HG03135 (cell line): Measurements from ENCODE around the gene COL27A1.

Source experiments
- ATAC-seq: cut with Tn5 transposase; IDR thresholded peaks from one replicate; pipeline ENCODE4 v1.9.1; 2021; ENCODE audit warnings: mild to moderate bottlenecking, moderate library complexity; ENCODE audit not compliant: unreplicated experiment

COL27A1 gene

DNA sequence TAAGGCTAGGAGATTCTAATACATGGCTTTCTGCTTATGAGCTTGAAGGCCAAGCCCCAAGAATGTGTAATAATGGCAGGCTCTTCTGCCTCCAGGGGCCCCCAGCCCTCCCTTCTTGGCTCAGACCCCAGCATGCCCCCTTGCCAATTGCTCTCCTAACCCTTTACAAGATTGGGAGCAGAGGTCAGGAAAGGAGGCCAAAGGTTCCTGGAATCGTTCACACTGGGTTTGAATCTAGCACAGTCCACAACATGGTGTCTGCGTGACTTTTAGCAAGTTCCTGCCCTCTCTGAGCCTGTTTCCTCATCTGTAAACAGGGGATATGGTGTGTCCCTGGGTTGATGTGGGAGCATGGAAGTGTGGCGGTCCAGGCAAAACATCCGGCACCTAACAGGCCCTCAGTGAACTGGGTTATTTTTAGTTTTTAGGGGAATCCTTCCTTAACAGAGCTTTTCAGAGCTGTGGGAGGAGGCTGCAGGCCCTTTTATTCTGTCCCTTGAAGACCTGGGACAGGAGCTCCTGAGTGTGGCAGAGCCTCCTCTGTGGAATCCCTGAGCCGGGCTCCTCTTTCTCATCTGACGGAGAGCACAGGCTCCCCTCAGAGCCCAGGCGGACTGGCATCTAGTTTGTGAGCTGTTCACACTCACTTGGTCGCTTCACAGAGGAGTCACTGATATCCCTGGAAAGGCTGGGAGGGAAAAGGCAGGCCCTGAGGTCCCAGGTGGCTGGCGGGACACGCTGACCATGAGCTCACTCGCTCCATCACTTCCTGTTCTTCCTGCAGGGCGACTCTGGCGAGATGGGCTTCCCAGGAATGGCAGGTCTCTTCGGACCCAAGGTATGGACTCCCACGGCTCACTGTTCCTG is 144.2 kb downstream of the COL27A1 start:
- ATAC-seq = no peak

DNA sequence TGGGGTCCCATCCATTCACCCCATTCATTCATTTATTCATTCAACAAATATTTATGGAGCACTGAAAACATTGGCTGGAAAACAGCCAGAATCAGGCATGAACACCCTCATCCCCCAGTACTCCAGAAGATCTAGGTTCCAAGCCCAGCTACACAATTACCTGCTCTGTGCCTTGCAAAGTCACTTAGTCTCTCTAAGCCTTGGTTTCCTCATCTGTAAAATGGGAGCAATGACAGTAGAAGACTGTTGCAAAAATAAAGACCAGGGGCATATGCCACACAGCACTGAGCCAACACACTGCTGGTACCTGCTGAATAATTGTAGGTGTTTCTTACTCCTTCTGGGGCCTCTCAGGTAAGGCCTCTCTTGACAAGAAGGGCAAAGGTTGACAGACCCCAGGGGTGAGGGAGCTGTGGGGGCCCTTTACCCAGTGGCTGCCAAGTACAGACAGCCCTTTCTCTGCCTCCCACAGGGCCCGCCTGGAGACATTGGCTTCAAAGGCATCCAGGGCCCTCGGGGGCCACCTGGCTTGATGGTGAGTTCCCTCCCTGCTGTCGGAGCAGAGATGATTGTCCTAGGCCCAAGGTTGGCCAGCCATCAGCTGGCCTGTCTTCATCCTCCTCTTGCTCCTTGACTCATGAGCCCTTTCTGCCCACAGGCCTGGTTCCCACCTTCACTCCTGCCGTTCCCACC is 145.0 kb downstream of the COL27A1 start:
- ATAC-seq = no peak

DNA sequence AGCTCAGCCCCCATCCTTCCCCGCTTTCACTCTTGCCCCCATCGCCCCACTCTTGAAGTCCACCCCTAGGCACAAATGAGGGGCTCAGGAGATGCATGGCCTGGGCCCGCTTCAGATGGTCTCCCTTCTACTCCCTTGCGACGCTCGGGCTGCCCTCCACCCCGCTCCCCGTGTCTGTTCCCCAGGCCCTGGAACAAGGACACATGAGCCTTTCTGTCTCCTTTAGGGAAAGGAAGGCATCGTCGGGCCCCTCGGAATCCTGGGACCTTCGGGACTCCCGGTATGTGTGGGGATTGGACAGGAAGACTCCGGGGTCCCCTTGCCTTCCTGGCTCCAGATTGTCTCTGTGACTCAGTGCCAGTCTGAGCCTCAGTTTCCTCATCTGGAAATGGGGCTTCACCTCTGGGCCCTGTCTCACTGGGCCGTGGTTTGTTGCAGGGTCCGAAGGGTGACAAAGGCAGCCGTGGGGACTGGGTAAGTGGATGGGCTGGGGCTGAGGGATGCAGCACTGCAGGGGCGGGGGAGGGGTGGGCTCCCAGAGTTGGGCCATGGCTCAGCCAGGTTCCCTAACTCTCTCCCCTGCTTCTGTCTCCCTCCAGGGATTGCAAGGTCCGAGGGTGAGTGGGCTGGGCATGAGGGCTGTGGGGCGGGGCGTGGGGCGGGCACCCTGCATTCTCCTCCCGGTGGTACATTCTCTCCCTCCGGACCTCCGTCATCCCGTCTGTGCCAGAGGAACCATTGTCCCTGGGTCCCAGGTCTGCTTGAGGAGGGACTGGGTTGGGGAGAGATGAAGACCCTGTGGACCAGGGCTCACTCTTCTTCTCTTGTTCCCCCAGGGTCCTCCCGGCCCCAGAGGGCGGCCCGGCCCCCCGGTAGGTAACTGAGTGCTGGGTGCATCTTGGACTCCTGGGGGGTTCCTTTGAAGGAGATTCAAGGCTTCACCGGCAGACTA is 145.8 kb downstream of the COL27A1 start:
- ATAC-seq = no peak

DNA sequence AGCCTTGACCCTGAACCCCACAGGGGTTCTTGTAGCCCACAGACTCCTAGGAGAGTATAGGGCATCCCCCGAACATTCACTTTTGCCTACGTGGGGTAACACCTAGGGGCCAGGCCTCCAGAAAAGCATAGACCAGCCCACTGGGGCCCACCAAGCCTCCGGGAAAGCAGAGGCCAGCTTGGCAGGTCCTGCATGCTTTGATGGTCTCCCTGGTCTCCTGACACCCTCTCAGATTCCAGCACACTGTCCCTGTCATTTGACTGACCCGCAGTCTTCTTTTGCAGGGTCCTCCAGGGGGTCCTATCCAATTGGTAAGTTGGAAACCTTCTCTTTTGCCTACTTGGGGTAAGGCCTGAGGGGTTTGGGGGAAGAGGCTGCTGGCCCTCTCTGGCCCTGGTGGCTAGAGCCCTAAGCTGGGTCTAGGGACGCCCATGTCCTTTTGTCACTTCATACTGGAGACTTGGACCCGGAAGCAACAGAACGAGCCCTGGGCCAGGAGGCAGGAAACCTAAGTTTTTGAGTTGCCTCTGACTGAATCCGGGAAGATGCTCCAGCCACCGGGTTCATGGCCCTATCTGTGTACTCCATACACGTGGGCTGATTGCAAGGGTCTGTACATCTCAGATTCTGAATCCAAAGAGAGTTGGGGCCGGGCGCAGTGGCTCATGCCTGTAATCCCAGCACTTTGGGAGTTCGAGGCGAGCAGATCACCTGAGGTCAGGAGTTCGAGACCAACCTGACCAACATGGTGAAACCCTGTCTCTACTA is 146.6 kb downstream of the COL27A1 start:
- ATAC-seq = no peak

DNA sequence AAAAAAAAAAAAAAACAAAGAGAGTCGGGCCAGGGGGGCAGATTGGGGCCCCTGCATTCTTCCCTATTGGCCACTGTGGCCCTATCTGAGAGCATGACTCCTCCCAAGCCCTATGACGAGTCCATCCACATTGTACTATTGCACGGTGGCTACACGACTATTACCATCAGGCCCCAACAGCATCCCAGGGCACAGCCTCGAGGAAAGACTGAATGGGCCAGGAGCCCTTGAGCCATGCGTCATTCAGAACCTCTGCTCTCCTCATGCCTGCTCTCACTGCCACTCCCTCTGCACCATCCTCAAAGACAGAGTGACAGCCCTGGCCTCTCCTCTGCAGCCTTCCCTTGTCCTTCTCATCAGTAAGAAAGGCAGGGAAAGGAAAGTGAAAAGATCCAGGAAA is 147.4 kb downstream of the COL27A1 start:
- no peak for ATAC-seq

DNA sequence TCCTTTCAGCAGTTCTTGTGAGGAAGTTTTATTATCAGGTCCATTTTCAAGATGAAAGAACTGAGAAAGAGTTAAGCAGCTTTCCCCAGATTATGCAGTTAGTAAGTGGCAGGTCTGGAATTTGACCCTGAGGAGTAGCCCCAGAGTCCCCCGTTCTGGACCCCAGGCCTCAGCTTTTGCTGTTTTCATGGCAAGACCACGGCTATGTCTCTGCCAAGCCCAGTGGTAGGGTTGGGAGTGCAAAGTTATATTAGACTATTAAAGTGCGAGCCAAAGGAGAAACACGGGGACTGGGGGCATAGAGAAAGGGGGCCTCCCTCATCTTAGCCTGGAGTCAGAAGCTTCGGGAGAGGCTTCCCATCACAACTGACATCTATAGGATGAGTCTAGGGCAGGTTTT is 148.2 kb downstream of the COL27A1 start:
- no peak for ATAC-seq

DNA sequence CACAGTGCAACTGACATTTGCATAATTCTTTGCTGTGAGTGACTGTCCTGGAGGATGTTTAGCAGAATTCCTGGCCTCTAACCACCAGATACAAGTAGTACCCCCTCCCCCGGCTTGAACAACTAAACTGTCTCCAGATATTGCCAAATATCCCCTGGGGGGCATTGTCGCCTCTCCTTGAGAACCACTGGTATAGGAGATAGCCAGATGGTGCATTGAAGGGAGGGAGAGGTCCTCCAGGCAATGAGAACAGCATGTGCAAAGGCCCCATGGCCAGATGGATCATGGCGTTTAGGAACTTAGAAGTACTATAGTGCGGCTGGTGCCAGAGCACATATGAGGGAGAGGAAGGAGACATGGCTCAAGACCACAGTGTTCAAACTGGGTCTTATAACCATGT is 148.6 kb downstream of the COL27A1 start:
- no peak for ATAC-seq

DNA sequence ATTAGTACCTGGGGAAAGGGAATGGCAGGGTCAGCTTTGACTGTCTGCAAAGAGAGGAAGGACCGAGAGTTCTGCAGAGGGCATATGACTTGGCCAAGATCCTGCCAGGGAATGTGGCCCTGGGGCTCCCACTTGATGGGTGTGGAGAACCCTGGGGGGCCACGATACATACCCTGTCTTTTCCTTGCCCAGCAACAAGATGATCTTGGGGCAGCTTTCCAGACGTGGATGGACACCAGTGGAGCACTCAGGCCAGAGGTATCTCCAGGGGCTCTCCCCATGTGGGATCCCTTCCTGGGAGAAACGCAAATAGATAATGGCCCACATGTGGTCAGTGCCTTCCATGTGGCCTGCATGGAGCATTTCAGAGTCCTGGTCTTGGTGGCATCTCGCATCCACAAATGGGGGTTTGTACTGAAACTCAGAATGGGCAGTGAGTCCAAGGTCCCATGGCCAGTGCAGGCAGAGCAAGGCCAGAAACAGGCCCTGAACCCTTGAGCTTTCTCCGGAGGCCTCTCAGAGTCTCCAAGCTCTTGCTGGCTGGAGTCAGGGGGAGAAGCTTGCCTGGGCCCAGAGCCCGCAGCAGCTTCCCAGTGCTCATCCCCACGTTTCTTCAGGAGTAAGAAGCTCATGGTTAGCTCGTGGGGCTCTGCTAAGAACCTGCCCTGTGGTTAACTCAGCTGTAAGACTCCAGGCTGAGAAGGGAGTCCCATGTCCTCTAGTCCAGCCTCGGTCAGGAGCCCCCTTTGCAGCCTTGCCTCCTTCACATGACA is 149.3 kb downstream of the COL27A1 start:
- ATAC-seq = no peak

DNA sequence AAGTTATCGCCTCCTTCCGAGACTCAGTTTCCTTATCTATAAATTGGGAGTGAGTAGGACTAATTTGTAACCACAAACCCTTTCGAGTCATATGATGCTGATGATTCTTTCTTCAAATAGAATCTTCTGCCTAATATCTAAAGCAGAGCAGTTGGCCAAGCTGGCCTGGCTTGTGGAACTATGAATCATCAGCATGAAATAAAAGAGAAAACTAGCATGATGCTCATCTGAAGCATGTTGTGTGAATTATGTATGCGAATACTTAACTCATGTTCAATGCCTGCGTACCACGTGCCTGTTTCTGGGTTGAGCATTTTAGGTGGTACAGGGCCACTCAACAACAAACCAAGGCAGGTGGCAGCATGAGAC is 152.5 kb downstream of the COL27A1 start:
- no peak for ATAC-seq

DNA sequence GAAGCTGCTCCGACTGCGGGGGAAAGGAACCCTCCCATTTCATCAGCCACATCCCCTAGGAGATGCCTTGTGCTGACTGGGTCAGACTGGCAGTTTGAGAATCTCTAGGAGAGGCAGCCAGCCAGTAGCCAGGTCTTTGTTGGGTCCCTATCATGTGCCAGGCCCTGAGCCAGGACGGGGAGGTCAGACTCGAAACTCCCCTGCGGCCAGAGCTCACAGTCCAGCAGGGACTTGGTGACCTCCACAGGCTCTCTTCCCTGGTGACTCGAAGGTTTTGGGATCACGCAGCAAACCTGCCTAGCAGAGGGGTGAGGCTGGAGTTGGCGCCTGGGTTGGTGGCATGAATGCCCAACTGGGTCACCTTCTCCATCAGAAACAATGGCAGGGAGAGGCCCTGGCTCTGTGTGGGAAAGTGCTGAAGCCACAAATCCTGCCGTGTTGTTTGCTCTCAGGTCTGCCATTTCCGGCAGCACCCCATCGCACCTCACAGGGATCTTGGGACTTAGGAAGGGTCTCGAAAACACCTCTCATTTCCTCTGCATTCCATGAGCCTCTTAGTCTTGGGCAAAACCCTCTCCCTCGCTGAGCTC is 153.1 kb downstream of the COL27A1 start:
- no peak for ATAC-seq

DNA sequence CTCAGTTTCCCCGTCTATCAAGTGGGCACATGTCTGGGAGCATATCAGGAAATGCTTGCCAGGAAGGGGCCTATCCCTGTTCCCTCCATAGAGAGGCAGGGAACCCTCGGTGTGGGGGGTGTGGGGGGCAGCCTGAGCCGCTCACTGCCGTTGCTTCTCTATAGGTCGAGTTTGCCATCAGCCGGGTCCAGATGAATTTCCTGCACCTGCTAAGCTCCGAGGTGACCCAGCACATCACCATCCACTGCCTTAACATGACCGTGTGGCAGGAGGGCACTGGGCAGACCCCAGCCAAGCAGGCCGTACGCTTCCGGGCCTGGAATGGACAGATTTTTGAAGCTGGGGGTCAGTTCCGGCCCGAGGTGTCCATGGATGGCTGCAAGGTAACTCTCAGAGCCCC is 153.8 kb downstream of the COL27A1 start:
- ATAC-seq = no peak

DNA sequence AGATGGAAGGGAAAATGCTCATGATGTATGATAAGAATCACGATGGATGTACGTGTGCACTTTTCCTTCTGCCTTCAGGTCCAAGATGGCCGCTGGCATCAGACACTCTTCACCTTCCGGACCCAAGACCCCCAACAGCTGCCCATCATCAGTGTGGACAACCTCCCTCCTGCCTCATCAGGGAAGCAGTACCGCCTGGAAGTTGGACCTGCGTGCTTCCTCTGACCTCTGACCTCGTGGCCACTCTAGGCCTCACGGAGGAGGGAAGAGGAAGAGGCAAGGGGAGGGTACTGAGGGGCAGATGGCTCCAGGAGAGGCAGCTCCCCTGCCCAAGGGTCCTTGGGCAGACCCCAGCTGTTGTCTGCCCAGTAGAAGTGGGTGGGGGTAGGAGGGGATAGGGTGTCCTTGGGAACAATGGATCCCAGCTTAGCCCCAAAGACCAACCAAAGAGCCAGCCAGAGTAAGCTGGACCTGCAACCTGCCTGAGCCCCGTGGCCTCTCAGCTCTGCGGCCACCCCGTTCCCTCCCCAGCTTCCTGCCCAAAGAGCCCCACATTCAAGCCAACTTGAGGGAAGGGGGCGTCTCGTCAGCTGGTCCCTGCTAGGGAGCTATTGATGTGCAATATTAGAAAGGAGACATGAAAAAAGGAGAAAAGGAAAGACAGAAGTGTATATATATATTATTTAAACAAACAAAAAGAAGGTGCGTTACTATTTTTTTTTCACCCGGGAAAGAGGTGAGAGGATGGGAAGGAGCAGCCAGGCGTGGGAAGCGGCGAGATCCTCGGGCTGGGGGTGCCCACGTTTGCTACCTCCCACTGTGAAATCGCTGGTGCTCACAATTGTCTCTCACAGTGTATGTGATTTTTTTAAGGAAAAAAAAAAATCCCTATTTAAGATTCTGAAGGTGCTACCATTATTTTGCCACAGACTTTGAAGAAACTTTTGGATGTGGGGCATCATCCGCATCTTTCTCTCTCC is 155.4 kb downstream of the COL27A1 start:
- no peak for ATAC-seq

DNA sequence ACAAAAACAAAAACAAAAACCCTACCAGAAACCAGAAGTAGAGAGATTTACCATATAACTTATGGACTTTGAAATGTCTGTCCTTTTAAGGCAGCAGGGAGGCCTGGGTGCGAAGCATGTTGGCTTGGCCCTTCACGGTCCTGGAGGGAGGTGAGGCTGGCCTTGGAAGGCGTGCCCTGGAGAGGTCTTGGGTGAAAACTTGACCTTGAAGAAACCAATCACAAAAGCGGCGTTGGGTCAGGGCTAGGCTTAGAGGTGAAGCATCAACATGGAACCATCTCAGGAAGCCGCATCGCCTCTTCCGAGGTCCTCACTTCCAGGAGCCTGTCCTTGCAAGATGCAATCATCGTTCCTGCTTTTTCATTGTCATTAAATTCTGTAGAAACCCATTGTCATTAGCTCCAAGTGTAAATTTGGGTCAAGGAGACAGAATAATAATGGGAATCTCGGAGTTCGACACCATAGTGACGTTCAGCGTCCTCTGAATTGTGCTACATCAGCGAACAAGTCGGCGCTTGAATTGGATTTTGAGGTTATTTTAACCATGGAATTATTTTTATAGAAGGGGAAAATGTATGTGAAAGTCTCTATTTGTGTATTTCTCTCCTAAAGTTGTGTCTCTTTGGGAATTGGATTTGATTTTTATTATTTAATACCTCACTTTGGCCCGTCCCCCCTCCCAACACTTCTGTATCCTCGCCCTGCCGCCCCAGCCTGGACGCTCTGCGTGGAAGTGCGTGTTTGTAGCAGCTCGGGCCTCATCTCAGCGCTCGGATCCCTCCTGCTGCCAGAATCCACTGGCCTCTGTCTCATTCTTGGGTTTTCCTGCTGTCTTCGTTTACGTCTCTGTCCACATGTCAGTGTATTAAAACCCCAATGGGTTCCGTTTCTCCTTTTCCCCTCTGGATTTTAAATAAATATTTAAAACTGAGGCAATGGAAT is 156.5 kb downstream of the COL27A1 start:
- no peak for ATAC-seq

DNA sequence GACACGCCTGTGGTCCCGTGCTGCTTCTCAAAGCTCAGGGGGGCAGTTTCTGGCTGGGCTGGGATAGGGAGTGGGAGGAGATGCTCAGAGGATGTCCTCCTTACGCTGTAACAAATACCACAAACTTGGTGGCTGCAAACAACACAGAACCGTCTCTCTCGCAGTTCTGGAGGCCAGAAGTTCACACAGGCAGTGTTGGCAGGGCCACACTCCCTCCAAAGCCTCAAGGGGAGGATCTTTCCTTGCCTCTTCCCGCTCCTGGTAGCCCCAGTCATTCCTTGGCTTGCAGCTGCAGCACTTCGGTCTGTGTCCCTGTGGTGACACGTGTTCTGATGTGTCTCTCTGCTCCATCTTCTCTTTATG is 157.2 kb downstream of the COL27A1 start:
- no peak for ATAC-seq

DNA sequence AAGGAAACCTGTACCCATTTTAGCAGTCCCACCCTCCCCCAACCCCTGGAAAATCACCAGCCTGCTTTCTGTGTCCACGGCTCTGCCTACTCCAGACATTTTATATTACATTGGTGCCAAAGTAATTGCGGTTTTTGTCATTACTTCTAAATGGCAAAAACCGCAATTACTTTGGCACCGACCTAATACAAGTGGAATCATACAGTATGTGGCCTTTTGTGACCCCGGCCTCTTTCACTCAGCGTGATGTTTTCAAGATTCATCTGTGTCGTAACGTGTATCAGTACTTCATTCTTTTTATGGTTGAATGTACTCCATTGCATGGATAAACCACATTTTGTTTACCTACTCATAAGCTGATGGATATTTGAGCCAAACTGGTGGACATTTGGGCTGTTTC is 157.8 kb downstream of the COL27A1 start:
- ATAC-seq = no peak

DNA sequence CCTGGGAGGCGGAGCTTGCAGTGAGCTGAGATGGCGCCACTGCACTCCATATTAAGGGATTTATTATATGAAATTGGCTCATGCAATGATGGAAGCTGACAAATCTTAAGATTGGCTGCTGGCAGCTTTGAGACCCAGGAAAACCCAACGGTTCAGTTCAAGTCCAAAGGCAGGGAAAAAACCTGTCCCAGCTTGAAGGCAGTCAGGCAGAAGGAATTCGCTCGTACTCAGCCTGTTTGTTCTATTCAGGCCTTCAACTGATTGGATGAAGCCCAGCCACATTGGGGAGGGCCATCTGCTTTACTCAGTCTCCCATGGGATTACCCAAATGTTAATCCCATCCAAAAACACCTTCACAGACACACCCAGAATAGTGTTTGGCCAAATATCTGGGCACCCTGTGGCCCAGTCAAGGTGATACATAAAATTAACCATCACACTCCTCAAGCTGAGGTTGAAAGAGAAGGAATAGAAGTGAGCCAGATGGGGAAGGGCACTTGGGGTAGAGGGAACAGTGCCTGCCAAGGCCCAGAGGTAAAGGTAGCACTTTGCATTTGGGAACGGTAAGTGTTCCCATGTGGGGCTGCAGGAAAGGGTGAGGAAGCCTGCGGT is 159.0 kb downstream of the COL27A1 start:
- ATAC-seq = no peak
